Gastrocnemius medialis (tissue), 4 donors: ENCODE measurements around the gene RBM3. TPM values are rescaled to one million over a fixed set of nuclear protein-coding genes. Genes with fewer than 3 reads are reported as not detected.

ENCODE experiments used
- ATAC-seq, 2 donors: fragments of 150-250 bp; one replicate each; pipeline ENCODE4 v1.9.1; 2016
- DNase-seq, 2 donors: peaks; one replicate each; pipeline ENCODE4 v3.0.0-alpha.2; 2019
- H3K27ac ChIP-seq, 4 donors: fragments of 200-600 bp; sonication (generic); 1 replicate in 1 of 4; 2 replicates in 3 of 4; pipeline ENCODE4 v1.5.1; 2016 to 2018; ENCODE audit warnings: mild to moderate bottlenecking in 2 of 4, moderate library complexity in 1 of 4
- H3K27me3 ChIP-seq, 3 donors: fragments of 200-600 bp; sonication (generic) in 2 of 3; 1 replicate in 1 of 3; 2 replicates in 2 of 3; pipeline versions ENCODE4 v1.5.1 to v1.6.0; 2016 to 2019; ENCODE audit warnings: mild to moderate bottlenecking in 1 of 3, moderate library complexity in 1 of 3
- H3K36me3 ChIP-seq, 2 donors: fragments of 200-600 bp; sonication (generic) in 1 of 2; one replicate each; pipeline ENCODE4 v1.5.1; 2017 to 2018
- H3K4me1 ChIP-seq, 2 donors: fragments of 200-600 bp; sonication (generic) in 1 of 2; one replicate each; pipeline ENCODE4 v1.5.1; 2016 to 2017; ENCODE audit warnings: mild to moderate bottlenecking in 2 of 2
- H3K4me3 ChIP-seq, 4 donors: fragments of 200-600 bp; sonication (generic) in 3 of 4; 1 replicate in 1 of 4; 2 replicates in 3 of 4; pipeline ENCODE4 v1.5.1; 2016 to 2019; ENCODE audit warnings: mild to moderate bottlenecking in 2 of 4
- H3K9me3 ChIP-seq, 3 donors: fragments of 200-600 bp; sonication (generic) in 2 of 3; 1 replicate in 1 of 3; 2 replicates in 2 of 3; pipeline ENCODE4 v1.5.1; 2016 to 2019
- CTCF ChIP-seq, 5 experiments: fragments of 450-650 bp in 3 of 5; fragments of 200-600 bp in 2 of 5; sonication (generic) in 2 of 5; IDR thresholded peaks in 4 of 5; conservative IDR thresholded peaks in 1 of 5; 1 replicate in 4 of 5; 2 replicates in 1 of 5; pipeline ENCODE4 v1.5.1; 2016 to 2019; ENCODE audit warnings: antibody characterized with exemption in 5 of 5, mild to moderate bottlenecking in 3 of 5, moderate library complexity in 3 of 5
- POLR2A ChIP-seq, 2 donors: fragments of 450-650 bp; IDR thresholded peaks; one replicate each; pipeline ENCODE4 v1.6.1; 2017; ENCODE audit warnings: antibody characterized with exemption in 2 of 2, mild to moderate bottlenecking in 2 of 2, moderate library complexity in 2 of 2
- in situ Hi-C, 4 donors: fragments of 200-750 bp; cut with MboI; loops; one replicate each; pipeline versions ENCODE4 v1.15.0 to v1.8.0; 2017; ENCODE audit warnings: low sequenced_read_pairs in 4 of 4
- intact Hi-C: fragments of 100-400 bp; cut with DNase I; formaldehyde crosslinking; loops from one replicate; pipeline ENCODE4 v1.15.1; 2023; ENCODE audit warnings: low total_unique reads
- total RNA-seq, 4 donors: library from RNA; depleted of rRNA; stranded (reverse); fragments of >200 nt; gene quantifications; one replicate each; pipeline versions ENCODE4 v1.1.0 to v1.2.3, GENCODE V29; 2016

RBM3 gene
- total RNA-seq, 4 donors from 2014 or later: 49.2 to 92.1 (median 59.9) TPM

- Histone ChIP-seq H3K36me3 (peaks cover 0 to 44% of the 10 kb centered on the region in 2 donors), H3K9me3 (no peaks in the 10 kb centered on the region), H3K4me1 (peaks cover 3 to 4% of the 10 kb centered on the region in 2 donors), H3K27me3 (no peaks in the 10 kb centered on the region), H3K4me3 (peak overlapping the region; percentile 75 to 85 (median 84)), H3K27ac (peak overlapping the region; percentile 89 to 99 (median 96))
- ATAC-seq (no peak), DNase-seq (no peak)
- in situ Hi-C loops (no loop called here), intact Hi-C loops (loop anchor here (5.0 to 10.0 kb wide), 4 partner anchors 76 to 669 kb away; partner anchors contain the start of genes HDAC6, PPP1R3F, PQBP1 and TIMM17B)
- no peak for TF ChIP-seq POLR2A (IDR thresholded peaks at IDR 0.05)
- no peak for TF ChIP-seq CTCF (IDR thresholded peaks at IDR 0.05 in 4 of 5, conservative IDR thresholded peaks at IDR 0.05 in 1 of 5)
Measured at GRCh38 chrX:48598614-48599013, 24.3 kb downstream of the RBM3 start.

- DNase-seq: no peak
- no peak for ATAC-seq
Measured at GRCh38 chrX:48599341-48599740, 25.1 kb downstream of the RBM3 start.

GRCh38 chrX:48600226-48600625 lies 25.9 kb downstream of the RBM3 start:
- DNase-seq (no peak), ATAC-seq (no peak)
- Histone ChIP-seq H3K36me3 (peaks cover 0 to 60% of the 10 kb centered on the region in 2 donors), H3K27ac (no peak overlapping the region), H3K4me3 (no peak overlapping the region), H3K9me3 (no peaks in the 10 kb centered on the region), H3K4me1 (peaks cover 3 to 4% of the 10 kb centered on the region in 2 donors), H3K27me3 (no peaks in the 10 kb centered on the region)
- TF ChIP-seq POLR2A (IDR thresholded peaks at IDR 0.05): no peak
- no peak for TF ChIP-seq CTCF (IDR thresholded peaks at IDR 0.05 in 4 of 5, conservative IDR thresholded peaks at IDR 0.05 in 1 of 5)
- in situ Hi-C loops: no loop called here
- intact Hi-C loops: no loop called here

More at GRCh38 chrX:48599341-48599740, 25.1 kb downstream of the RBM3 start:
- Histone ChIP-seq H3K36me3 (peaks cover 0 to 51% of the 10 kb centered on the region in 2 donors), H3K27me3 (no peaks in the 10 kb centered on the region), H3K27ac (no peak overlapping the region), H3K4me1 (peaks cover 3 to 4% of the 10 kb centered on the region in 2 donors), H3K9me3 (no peaks in the 10 kb centered on the region), H3K4me3 (no peak overlapping the region)
- in situ Hi-C loops (no loop called here), intact Hi-C loops (loop anchor here (5.0 to 10.0 kb wide), 4 partner anchors 75 to 668 kb away; partner anchors contain the start of genes HDAC6, PPP1R3F, PQBP1 and TIMM17B)
- TF ChIP-seq POLR2A (IDR thresholded peaks at IDR 0.05): no peak
- no peak for TF ChIP-seq CTCF (IDR thresholded peaks at IDR 0.05 in 4 of 5, conservative IDR thresholded peaks at IDR 0.05 in 1 of 5)

- intact Hi-C loops (no loop called here), in situ Hi-C loops (no loop called here)
- no peak overlapping the region for H3K27ac ChIP-seq
- no peaks in the 10 kb centered on the region for H3K27me3 ChIP-seq
- no peak for ATAC-seq
- H3K36me3 ChIP-seq: peaks cover 0 to 60% of the 10 kb centered on the region in 2 donors
- no peak for DNase-seq
- H3K9me3 ChIP-seq: no peaks in the 10 kb centered on the region
- no peak for TF ChIP-seq POLR2A (IDR thresholded peaks at IDR 0.05)
- H3K4me1 ChIP-seq: peaks cover 2 to 3% of the 10 kb centered on the region in 2 donors
- H3K4me3 ChIP-seq: no peak overlapping the region
Measured at GRCh38 chrX:48601741-48602394, 27.6 kb downstream of the RBM3 start.

GRCh38 chrX:48604701-48605100 lies 30.4 kb downstream of the RBM3 start:
- in situ Hi-C loops (no loop called here), intact Hi-C loops (no loop called here)
- H3K36me3 ChIP-seq: peaks cover 0 to 50% of the 10 kb centered on the region in 2 donors
- ATAC-seq (no peak), DNase-seq (no peak)
- no peaks in the 10 kb centered on the region for H3K27me3 ChIP-seq
- H3K4me3 ChIP-seq: no peak overlapping the region
- no peaks in the 10 kb centered on the region for H3K9me3 ChIP-seq
- no peaks in the 10 kb centered on the region for H3K4me1 ChIP-seq
- no peak overlapping the region for H3K27ac ChIP-seq
- TF ChIP-seq CTCF (IDR thresholded peaks at IDR 0.05 in 4 of 5, conservative IDR thresholded peaks at IDR 0.05 in 1 of 5) (no peak), POLR2A (IDR thresholded peaks at IDR 0.05) (no peak)
